Measurements from ENCODE around the gene DNAAF9.

- TF ChIP-seq EZH2 (IDR thresholded peaks at IDR 0.05; ENCODE audit: low read length, unreplicated experiment) (no peak), CTCF (conservative IDR thresholded peaks at IDR 0.05; ENCODE audit: low read depth, low read length) (no peak)
Observed at GRCh38 chr20:3414122-3414521, 6.7 kb upstream of the DNAAF9 start.

Data from PC-3 (cell line).